GM23338 (cell line): ENCODE results near the gene LPIN1. TPM values are rescaled to one million over a fixed set of nuclear protein-coding genes. Genes with fewer than 3 reads are reported as not detected.

Experiments used
- ATAC-seq: fragments of 200-7000 bp; cut with Tn5 transposase; 3 replicates; pipeline ENCODE4 v1.9.1; 2020
- DNase-seq: peaks from one replicate; pipeline ENCODE4 v3.0.0-alpha.2; 2015; ENCODE audit warnings: low spot score
- H2AFZ ChIP-seq: fragments of 200-600 bp; sonication (generic); 2 replicates; pipeline ENCODE4 v1.8.0; 2016; ENCODE audit warnings: antibody characterized with exemption, mild to moderate bottlenecking, moderate library complexity
- H3F3A ChIP-seq: fragments of 200-600 bp; sonication (generic); replicated peaks from 2 replicates; pipeline ENCODE4 v1.8.0; 2017; ENCODE audit warnings: antibody characterized with exemption, mixed run types, low read depth
- H3K27ac ChIP-seq: fragments of 200-600 bp; sonication (generic); 2 replicates; pipeline ENCODE4 v1.6.1; 2016; ENCODE audit warnings: low read depth
- H3K27me3 ChIP-seq: fragments of 200-600 bp; sonication (generic); 2 replicates; pipeline ENCODE4 v1.8.0; 2016; ENCODE audit warnings: mild to moderate bottlenecking, mixed run types, moderate library complexity; ENCODE audit not compliant: insufficient read depth
- H3K36me3 ChIP-seq: fragments of 200-600 bp; sonication (generic); 2 replicates; pipeline ENCODE4 v1.8.0; 2016; ENCODE audit warnings: mild to moderate bottlenecking; ENCODE audit not compliant: insufficient read depth
- H3K4me1 ChIP-seq: fragments of 200-600 bp; sonication (generic); 2 replicates; pipeline ENCODE4 v1.8.0; 2016; ENCODE audit warnings: mild to moderate bottlenecking, moderate library complexity; ENCODE audit not compliant: insufficient read depth
- H3K4me2 ChIP-seq: fragments of 200-600 bp; sonication (generic); 2 replicates; pipeline ENCODE4 v1.7.1; 2017; ENCODE audit warnings: mixed run types
- H3K4me3 ChIP-seq: fragments of 200-600 bp; sonication (generic); 2 replicates; pipeline ENCODE4 v1.6.1; 2016; ENCODE audit warnings: mixed run types
- H3K79me2 ChIP-seq: fragments of 200-600 bp; sonication (generic); replicated peaks from 2 replicates; pipeline ENCODE4 v1.8.0; 2017; ENCODE audit warnings: mild to moderate bottlenecking; ENCODE audit not compliant: insufficient read depth
- H3K9me2 ChIP-seq: fragments of 200-600 bp; sonication (generic); 2 replicates; pipeline ENCODE4 v1.8.0; 2017; ENCODE audit not compliant: insufficient read depth
- H4K20me1 ChIP-seq: fragments of 200-600 bp; sonication (generic); replicated peaks from 2 replicates; pipeline ENCODE4 v1.8.0; 2017; ENCODE audit warnings: mild to moderate bottlenecking; ENCODE audit not compliant: insufficient read depth
- H3K27ac Mint-ChIP-seq: 2 replicates; pipeline ENCODE4 v1.8.0; 2020; ENCODE audit warnings: inconsistent platforms, mild to moderate bottlenecking, moderate library complexity, mixed read lengths
- H3K27me3 Mint-ChIP-seq: 3 replicates; pipeline ENCODE4 v1.8.0; 2022; ENCODE audit warnings: low read depth, mild to moderate bottlenecking, moderate library complexity, mixed read lengths, inconsistent platforms; ENCODE audit not compliant: insufficient read depth, poor library complexity
- H3K36me3 Mint-ChIP-seq: 3 replicates; pipeline ENCODE4 v1.8.0; 2021; ENCODE audit warnings: low read depth, mild to moderate bottlenecking, inconsistent platforms, moderate library complexity, mixed read lengths
- H3K4me1 Mint-ChIP-seq: 3 replicates; pipeline ENCODE4 v1.8.0; 2020; ENCODE audit warnings: mild to moderate bottlenecking, inconsistent platforms, mixed read lengths
- H3K4me3 Mint-ChIP-seq: 3 replicates; pipeline ENCODE4 v1.8.0; 2021; ENCODE audit warnings: moderate library complexity, mild to moderate bottlenecking, inconsistent platforms, mixed read lengths
- H3K9me3 Mint-ChIP-seq: 3 replicates; pipeline ENCODE4 v1.8.0; 2020; ENCODE audit warnings: moderate library complexity, mild to moderate bottlenecking, inconsistent platforms, mixed read lengths
- EZH2 ChIP-seq: fragments of 200-600 bp; sonication (generic); IDR thresholded peaks from one replicate; pipeline ENCODE4 v1.8.0; 2017; ENCODE audit warnings: antibody characterized with exemption, mild to moderate bottlenecking, low read depth; ENCODE audit not compliant: unreplicated experiment
- EZH2phosphoT487 ChIP-seq: fragments of 200-600 bp; sonication (generic); IDR thresholded peaks from one replicate; pipeline ENCODE4 v1.8.1; 2018; ENCODE audit warnings: antibody characterized with exemption; ENCODE audit not compliant: unreplicated experiment
- NANOG ChIP-seq: IDR thresholded peaks from 2 replicates; pipeline ENCODE4 v1.6.1; 2016; ENCODE audit warnings: antibody characterized with exemption, borderline replicate concordance
- POLR2AphosphoS5 ChIP-seq: IDR thresholded peaks from 2 replicates; pipeline ENCODE4 v1.6.1; 2016; ENCODE audit warnings: antibody characterized with exemption, low read depth
- STAT1 ChIP-seq: IDR thresholded peaks from one replicate; pipeline ENCODE4 v1.6.1; 2016; ENCODE audit warnings: antibody characterized with exemption; ENCODE audit not compliant: unreplicated experiment
- ZNF114 ChIP-seq: fragments of 250-450 bp; sonication (Bioruptor Pico); IDR thresholded peaks from 2 replicates; pipeline ENCODE4 v1.5.0; 2020; ENCODE audit warnings: mild to moderate bottlenecking, moderate library complexity
- ZNF331 ChIP-seq: fragments of 250-450 bp; sonication (Bioruptor Pico); IDR thresholded peaks from 2 replicates; pipeline ENCODE4 v1.5.0; 2020; ENCODE audit warnings: low read depth, mild to moderate bottlenecking, moderate library complexity
- polyA plus RNA-seq: library from polyadenylated mRNA; unstranded; fragments of >200 nt; fragmentation: Nextera tagmentation; extraction: Ambion mirVana; gene quantifications from 2 replicates; pipeline ENCODE4 v1.2.1, GENCODE V29; 2016
- total RNA-seq: library from RNA; depleted of rRNA; stranded (reverse); fragments of >200 nt; shearing (Covaris generic); gene quantifications from 2 replicates; pipeline ENCODE4 v1.2.3, GENCODE V29; 2014
- TF ChIP-seq, protein P1 (sequence below): IDR thresholded peaks from 2 replicates; pipeline ENCODE4 v1.6.1; 2016; ENCODE audit warnings: antibody characterized with exemption
- TF ChIP-seq, protein P2 (sequence below): IDR thresholded peaks from one replicate; pipeline ENCODE4 v1.6.1; 2018; ENCODE audit warnings: antibody characterized with exemption; ENCODE audit not compliant: unreplicated experiment

The LPIN1 gene
- total and polyA plus RNA-seq, 2 experiments from 2014 or later: 4.4 to 9.5 TPM

DNA sequence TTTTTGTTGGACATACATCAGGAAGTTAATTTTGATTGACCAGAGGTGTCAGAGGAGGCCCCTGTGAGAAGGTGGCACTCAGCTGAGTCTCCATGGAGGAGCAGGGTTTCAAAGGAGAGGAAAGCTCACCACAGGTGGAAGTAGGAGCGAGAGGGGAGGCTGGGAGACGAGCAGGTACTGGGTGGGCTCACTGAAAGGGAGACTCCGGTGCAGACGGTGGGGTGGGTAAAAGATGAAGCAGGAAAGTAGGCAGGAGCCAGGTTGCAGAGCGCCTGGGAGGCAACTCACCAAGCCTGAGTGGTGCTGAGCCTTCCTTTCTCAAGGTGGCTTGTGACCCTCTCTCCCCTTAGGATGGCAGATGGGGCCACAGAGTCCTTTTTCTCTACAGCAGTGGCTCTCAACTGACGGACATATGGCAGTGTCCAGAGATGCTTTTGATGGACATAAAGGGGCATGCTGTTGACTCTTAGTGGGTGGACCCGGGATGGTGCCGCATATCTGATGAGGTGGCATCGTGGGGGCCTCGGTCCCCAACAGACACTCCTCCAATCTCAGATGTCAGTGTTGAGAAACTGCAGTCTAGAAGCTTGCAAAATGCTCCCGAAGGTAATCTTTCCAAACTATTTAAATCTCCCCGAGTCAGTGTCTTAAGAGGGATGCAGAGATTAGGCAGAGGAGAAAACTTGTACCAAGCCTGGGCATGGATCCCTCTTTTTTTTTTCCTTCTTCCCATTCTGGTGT is 64.0 kb downstream of the LPIN1 start:
- ATAC-seq (no peak), DNase-seq (no peak)
- Histone ChIP-seq H3K9me2 (no peaks in the 10 kb centered on the region), H3K4me3 (no peak overlapping the region), H3K4me1 (no peaks in the 10 kb centered on the region), H3K27ac (no peak overlapping the region), H3K4me2 (no peak overlapping the region), H3K27me3 (no peaks in the 10 kb centered on the region), H3K79me2 (no peaks in the 10 kb centered on the region), H3F3A (no peaks in the 10 kb centered on the region), H4K20me1 (no peaks in the 10 kb centered on the region), H3K36me3 (no peaks in the 10 kb centered on the region), H2AFZ (no peak overlapping the region)
- Mint-ChIP-seq H3K9me3 (no peaks in the 10 kb centered on the region), H3K4me3 (no peak overlapping the region), H3K36me3 (peaks cover 17% of the 10 kb centered on the region), H3K4me1 (no peaks in the 10 kb centered on the region), H3K27me3 (peaks cover 4% of the 10 kb centered on the region), H3K27ac (no peak overlapping the region)
- TF ChIP-seq STAT1 (no peak), ZNF114 (CRISPR knock-in tag) (no peak), EZH2phosphoT487 (no peak), EZH2 (no peak)
- TF ChIP-seq, protein P1, sequence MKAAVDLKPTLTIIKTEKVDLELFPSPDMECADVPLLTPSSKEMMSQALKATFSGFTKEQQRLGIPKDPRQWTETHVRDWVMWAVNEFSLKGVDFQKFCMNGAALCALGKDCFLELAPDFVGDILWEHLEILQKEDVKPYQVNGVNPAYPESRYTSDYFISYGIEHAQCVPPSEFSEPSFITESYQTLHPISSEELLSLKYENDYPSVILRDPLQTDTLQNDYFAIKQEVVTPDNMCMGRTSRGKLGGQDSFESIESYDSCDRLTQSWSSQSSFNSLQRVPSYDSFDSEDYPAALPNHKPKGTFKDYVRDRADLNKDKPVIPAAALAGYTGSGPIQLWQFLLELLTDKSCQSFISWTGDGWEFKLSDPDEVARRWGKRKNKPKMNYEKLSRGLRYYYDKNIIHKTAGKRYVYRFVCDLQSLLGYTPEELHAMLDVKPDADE: no peak
- TF ChIP-seq, protein P2, sequence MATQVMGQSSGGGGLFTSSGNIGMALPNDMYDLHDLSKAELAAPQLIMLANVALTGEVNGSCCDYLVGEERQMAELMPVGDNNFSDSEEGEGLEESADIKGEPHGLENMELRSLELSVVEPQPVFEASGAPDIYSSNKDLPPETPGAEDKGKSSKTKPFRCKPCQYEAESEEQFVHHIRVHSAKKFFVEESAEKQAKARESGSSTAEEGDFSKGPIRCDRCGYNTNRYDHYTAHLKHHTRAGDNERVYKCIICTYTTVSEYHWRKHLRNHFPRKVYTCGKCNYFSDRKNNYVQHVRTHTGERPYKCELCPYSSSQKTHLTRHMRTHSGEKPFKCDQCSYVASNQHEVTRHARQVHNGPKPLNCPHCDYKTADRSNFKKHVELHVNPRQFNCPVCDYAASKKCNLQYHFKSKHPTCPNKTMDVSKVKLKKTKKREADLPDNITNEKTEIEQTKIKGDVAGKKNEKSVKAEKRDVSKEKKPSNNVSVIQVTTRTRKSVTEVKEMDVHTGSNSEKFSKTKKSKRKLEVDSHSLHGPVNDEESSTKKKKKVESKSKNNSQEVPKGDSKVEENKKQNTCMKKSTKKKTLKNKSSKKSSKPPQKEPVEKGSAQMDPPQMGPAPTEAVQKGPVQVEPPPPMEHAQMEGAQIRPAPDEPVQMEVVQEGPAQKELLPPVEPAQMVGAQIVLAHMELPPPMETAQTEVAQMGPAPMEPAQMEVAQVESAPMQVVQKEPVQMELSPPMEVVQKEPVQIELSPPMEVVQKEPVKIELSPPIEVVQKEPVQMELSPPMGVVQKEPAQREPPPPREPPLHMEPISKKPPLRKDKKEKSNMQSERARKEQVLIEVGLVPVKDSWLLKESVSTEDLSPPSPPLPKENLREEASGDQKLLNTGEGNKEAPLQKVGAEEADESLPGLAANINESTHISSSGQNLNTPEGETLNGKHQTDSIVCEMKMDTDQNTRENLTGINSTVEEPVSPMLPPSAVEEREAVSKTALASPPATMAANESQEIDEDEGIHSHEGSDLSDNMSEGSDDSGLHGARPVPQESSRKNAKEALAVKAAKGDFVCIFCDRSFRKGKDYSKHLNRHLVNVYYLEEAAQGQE: no peak

DNA sequence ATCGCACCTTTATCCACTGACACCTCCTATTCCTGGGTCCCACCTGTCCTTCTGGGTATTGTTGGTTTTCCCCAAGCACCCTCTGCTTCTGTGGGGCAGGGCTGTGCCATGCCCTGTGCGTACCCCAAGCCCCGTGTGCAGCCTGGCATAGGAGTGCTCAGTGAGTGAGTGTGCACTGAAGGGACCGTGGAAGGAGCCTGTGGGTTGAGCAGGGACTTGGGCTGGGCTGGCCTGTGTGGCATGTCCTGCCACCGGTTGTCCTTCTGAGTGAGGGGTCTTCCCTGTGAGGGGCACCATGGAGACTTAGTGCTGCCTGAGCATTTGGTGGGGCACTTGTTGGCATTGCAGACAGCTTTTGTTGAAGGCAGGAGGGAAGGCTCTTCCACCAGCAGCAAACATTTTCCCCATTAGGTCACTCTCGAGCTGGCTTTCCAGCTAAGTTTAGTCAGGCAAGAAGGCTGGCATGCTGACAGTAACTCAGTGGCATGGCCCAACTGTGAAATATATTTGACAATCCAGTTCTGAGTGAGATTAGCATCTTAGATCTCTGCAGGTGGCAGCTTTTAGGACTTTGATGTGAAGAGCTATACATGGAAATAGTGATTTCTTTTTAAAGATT is 64.7 kb downstream of the LPIN1 start:
- Mint-ChIP-seq H3K4me1 (no peaks in the 10 kb centered on the region), H3K36me3 (peaks cover 12% of the 10 kb centered on the region), H3K9me3 (no peaks in the 10 kb centered on the region), H3K27me3 (peaks cover 4% of the 10 kb centered on the region), H3K4me3 (no peak overlapping the region), H3K27ac (no peak overlapping the region)
- DNase-seq (no peak), ATAC-seq (no peak)
- Histone ChIP-seq H3K4me2 (no peak overlapping the region), H3K27ac (no peak overlapping the region), H3K4me3 (no peak overlapping the region), H2AFZ (no peak overlapping the region), H3K27me3 (no peaks in the 10 kb centered on the region), H3F3A (no peaks in the 10 kb centered on the region), H3K4me1 (no peaks in the 10 kb centered on the region), H3K36me3 (no peaks in the 10 kb centered on the region), H3K79me2 (no peaks in the 10 kb centered on the region), H3K9me2 (no peaks in the 10 kb centered on the region), H4K20me1 (no peaks in the 10 kb centered on the region)
- TF ChIP-seq, protein P2: no peak
- no peak for TF ChIP-seq STAT1
- no peak for TF ChIP-seq ZNF331
- TF ChIP-seq EZH2phosphoT487: no peak
- TF ChIP-seq POLR2AphosphoS5: no peak
- no peak for TF ChIP-seq NANOG
